SK-N-SH treated with all-trans-retinoic acid at 6 μM for 48 hours (cell line): Measurements from ENCODE around the gene PDRG1.

ENCODE experiments used
- GLIS3 ChIP-seq: fragments of 250-450 bp; sonication (Bioruptor Pico); IDR thresholded peaks from 2 replicates; pipeline ENCODE4 v1.5.0; 2020; ENCODE audit warnings: mild to moderate bottlenecking, moderate library complexity
- TSHZ2 ChIP-seq: fragments of 250-450 bp; sonication (Bioruptor Pico); IDR thresholded peaks from 2 replicates; pipeline ENCODE4 v1.5.0; 2020; ENCODE audit warnings: mild to moderate bottlenecking, moderate library complexity

- TF ChIP-seq GLIS3 (no peak), TSHZ2 (CRISPR knock-in tag) (no peak)
Measured at GRCh38 chr20:31914170-31914569, 37.7 kb downstream of the PDRG1 start.
